NCI-H2227 (cell line): Measurements from ENCODE around the gene PSMB11.

Source experiments
- DNase-seq: peaks from one replicate; lab custom pipeline; 2025; ENCODE audit not compliant: unreplicated experiment; lab: John Stamatoyannopoulos, UW

The PSMB11 gene

DNA sequence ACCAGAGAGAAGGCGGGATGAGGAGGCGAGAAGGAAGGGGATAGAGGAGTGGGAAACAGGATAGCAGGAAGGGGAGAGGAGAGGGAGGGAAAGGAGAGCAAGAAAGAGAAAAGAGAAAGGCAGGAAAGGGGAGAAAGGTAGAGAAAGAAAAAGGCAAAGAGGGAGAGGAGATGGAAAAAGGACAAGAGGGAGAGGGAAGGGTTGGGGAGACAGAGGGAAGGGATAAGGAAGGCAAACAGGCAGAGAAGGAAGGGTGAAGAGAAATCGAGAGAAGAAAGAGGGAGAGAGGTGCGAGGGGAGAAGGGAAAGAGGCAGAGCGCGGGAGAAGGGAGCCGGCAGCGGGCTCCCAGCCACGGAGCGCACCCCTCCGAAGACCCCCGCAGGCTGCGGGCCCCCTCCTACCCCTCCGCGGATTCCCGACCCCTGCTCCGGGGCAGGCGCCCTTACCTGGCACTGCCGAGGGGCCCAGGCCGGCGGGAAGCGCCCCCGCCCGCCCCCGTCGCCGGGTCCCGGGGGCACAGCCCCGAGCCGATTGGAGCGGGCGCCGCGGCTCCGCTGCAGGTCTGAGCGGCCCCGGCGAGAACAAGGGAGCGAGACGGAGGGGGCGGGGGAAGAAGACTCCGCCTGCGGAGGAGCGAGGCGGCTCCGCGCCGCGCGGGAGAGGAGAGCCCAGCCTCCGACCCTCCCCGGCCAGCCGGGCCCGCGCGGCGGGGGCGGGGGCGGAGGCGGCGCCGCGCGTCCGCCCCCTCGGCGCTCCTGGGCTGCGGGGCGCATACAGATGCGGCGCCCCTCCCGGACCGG is 15.1 kb downstream of the PSMB11 start, which contains the start of gene CDH24:
Gene CDH24, minus strand, starts transcription at position 565 of the 801 bp plus-strand sequence. CDS start 1,787 bp downstream, outside the sequence.
- DNase-seq = no peak

DNA sequence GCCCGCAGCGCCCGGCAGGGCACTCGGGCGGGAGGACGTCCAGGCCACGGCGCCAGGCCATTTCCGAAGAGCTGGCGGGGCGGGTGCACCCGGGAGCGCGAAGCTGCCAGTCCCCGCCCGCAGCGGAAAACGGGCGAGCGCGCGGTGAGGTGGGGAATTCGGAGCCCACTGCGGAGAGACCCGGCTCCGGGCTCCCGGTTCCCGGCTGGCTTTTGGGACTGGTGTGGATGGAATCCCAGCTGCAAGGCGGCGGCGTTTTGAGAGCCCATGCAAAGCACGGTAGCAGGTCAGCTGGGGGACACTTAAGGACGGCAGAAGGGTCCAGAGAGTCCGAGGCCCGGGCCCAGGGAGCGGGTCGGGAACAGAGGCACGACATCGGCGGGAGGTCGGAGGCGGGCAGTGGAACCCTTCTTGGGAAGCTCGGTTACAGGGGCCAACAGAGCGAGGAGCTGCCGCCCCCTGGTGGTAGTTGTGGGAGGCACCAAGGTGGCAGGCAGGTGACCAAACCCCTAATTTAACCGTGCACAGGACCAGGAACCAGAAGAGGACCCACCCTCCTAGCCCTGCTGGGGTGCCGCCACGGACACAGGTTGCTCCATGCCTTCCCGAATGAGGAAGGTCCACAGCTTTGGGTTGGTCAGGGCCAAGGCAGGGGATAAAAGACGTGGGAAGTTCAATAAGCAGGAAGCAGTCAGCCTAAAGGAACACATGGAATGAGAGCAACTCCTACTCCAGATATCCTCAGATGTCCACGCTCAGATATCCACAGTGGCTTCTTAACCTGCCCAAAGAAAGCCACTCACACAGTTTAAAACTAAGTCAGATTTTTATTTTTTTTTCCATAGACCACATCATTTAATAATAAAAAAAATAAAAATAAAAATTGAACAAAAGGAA is 16.0 kb downstream of the PSMB11 start:
- DNase-seq = no peak

DNA sequence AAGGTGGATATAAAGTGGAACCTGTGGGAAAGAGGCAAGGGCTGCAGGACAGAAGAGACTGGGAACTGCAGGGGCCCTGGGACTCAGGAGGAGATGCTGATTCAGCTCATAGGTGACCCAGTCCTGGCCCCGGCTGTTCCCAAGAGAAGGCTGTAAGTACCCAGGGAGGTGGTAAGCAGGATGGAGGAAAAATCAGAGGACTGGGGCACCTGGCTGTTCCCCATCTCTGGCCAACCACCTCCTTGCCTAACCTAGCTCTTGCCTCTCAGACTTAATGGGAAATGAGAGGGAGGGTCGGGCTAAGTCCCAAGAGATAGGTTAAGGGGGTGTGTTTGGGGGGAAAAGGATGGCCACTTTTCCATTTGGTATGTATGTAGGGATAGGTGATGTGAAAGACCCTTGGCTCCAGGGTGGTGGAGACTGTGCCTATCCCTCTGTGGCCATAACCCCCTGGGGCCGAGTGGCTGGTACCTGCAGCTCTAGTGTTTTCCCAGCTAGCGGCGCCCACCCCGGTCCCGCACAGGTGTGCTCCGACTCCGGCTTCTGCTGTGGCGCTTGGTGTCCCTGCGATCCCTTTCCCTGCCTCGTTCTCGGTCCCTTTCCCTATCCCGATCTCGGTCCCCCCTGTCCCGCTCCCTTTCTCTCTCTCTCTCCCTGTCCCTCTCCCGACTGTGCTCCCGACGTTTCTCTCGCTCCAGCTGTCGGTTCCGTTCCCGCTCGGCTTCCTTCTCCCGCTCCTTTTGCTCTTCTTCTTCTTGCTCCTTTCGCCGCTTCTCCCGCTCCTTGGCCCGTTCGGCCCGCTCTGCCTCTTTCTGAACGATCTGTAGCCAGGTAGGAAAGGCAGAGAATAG is 16.9 kb downstream of the PSMB11 start:
- DNase-seq = no peak

DNA sequence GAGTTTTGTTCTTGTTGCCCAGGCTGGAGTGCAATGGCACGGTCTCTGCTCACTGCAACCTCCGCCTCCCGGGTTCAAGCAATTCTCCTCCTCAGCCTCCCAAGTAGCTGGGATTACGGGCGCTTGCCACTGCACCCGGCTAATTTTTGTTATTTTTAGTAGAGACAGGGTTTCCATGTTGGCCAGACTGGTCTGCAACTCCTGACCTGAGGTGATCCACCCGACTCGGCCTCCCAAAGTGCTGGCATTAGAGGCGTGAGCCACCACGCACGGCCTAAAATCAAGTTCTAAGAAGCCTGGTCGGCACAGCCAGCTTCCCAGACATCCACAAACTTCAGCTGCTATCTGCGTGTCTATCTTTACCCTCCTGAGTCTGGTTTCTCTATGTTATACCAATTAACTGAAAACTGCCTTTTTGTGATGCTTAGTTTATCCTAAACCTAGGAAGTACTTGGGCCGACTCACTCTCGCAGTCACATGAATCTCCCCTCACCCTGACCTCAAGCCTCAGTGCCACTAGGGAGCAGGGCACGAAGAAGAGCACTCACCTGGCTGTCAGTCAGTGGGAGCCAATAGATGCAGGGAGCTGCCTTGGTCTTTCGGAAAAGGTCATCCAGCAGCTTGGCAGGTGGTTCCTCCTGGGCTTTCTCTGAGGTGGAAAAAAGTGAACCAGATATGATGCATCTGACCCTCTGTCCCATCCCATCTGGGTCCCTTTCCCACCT is 18.7 kb downstream of the PSMB11 start:
- DNase-seq = no peak

GRCh38 chr14:23062002-23062401 is 20.0 kb downstream of the PSMB11 start:
- DNase-seq = no peak

DNA sequence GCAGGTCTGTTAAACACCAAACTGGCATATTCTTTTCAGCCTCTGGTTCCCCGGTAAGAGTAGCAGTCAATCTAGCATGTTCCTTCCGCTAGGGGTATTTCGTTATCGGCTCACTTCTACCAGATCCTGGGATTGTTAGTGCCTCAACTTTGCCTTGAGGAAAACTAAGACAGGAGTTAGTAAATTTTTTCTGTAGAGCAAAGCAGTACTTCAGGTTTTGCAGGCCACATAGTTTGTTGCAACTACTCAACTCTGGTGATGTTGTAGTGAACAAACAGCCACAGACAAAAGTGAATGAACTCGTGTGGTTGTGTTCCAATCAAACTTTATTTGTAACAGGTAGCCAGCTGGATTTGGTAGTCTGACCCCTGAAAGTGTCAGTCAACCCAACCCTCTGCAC is 21.6 kb downstream of the PSMB11 start:
- no peak for DNase-seq

- no peak for DNase-seq
Measured at GRCh38 chr14:23066368-23066767, 24.4 kb downstream of the PSMB11 start.

GRCh38 chr14:23066855-23067744 is 25.1 kb downstream of the PSMB11 start:
- DNase-seq = no peak

- no peak for DNase-seq
Measured at GRCh38 chr14:23067847-23068788, 26.1 kb downstream of the PSMB11 start.

GRCh38 chr14:23068789-23069412 is 26.9 kb downstream of the PSMB11 start:
- no peak for DNase-seq

GRCh38 chr14:23069413-23069806 is 27.4 kb downstream of the PSMB11 start:
- DNase-seq = no peak

GRCh38 chr14:23070262-23071129 is 28.5 kb downstream of the PSMB11 start:
- no peak for DNase-seq

- no peak for DNase-seq
Measured at GRCh38 chr14:23071244-23071920, 29.4 kb downstream of the PSMB11 start.

DNA sequence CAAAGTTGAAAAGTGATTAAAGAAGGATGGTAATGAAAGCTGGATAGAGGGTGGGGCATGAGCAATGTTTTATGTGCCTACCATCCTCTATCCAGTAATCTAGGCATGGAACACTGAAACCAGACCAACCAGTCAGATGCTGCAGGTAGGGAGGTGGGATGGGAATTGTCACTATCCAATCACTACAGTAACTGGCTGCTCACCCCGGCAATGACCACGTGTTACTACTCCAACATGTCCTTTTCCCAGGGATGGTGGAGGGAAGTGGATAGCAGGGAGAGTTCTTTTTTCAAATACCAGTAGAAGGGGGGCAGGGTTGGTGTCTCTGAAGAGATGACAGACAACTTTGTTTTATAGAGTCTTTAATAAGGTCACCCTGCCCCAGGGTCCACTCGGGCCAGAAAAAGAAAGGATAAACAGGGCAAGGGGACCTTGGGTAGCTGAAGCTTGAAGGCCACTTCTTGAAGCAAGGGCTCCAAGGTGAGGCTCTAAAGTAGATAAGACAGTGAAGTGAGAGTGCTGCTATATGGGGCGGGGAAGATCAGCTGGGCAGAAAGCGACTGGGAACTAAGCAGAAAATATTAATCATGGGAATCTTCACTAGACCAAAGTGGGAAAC is 30.0 kb downstream of the PSMB11 start:
- no peak for DNase-seq

GRCh38 chr14:23074906-23075305 is 32.9 kb downstream of the PSMB11 start:
- no peak for DNase-seq
